Measurements from ENCODE around the gene GDA. TPM values are rescaled to one million over a fixed set of nuclear protein-coding genes. Genes with fewer than 3 reads are reported as not detected.
A peak's percentile ranks its signal among the peaks of the same experiment; 100 is the strongest.

The GDA gene
- total RNA-seq (1 to 10 TPM in 3 of 9 donors, under 1 TPM in 4, not detected in 2; 0.06 to 2.8 (median 0.27) TPM), polyA plus RNA-seq (1 to 10 TPM in 1 of 3 donors, under 1 TPM in 2; 0.57 to 1.8 (median 0.64) TPM)
- long read RNA-seq, donor 1: 0 reads
- long read RNA-seq, donor 2: 0 reads
- long read RNA-seq, donor 3: 0 reads
- long read RNA-seq, donor 4: 0 reads
- long read RNA-seq, donor 5: 0 reads
- long read RNA-seq, donor 6: 0 reads
- long read RNA-seq, donor 7: 0 reads
- long read RNA-seq, donor 8: 0 reads
- long read RNA-seq, donor 9: 0 reads
- long read RNA-seq, donor 10: 0 reads

DNA sequence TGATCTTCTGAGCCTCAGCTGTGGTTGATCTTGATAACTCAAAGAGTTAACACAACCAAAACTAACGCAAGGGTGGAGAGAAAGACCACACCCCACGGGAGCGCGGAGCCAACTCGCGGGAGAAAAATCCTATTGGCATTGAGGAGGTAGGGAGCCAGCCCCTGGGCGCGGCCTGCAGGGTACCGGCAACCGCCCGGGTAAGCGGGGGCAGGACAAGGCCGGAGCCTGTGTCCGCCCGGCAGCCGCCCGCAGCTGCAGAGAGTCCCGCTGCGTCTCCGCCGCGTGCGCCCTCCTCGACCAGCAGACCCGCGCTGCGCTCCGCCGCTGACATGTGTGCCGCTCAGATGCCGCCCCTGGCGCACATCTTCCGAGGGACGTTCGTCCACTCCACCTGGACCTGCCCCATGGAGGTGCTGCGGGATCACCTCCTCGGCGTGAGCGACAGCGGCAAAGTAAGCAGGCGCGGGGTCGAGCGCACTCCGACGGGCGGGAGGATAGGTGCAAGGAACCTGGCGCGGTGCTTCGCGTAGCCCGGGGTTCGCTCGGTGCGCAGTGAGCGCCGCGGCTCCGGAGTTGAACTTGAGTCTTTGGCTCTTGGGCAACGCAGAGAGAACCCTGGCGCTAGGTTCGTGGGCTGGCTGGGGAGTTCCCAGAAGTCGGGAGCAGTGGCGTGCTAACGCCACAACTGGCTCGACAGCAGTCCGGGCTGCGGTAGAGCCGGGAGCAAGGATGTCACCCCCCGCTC lies at the start of gene GDA:
TSS of gene GDA (plus strand) at position 210 of the 745 bp plus-strand sequence. CDS start at position 330, 120 bp downstream.
- intact Hi-C loops (cut with DNase I): no loop called here
- no peaks in the 10 kb centered on the region for H3K36me3 ChIP-seq (replicated peaks in 1 of 2)
- H3K9me3 ChIP-seq (replicated peaks in 1 of 3): no peaks in the 10 kb centered on the region
- DNase-seq: peak in 1 of 7 donors; percentile 54
- H3K27ac ChIP-seq: no peak within 1 kb of the TSS
- peaks cover 8% of the 10 kb centered on the region for H3K27me3 ChIP-seq
- WGBS, 4 donors: 1 to 3% (median 1%) methylated on average over 16 to 70 of the region's 70 CpGs
- H3K4me3 ChIP-seq: no peak within 1 kb of the TSS
- no peak for TF ChIP-seq POLR2A (IDR thresholded peaks at IDR 0.05)
- TF ChIP-seq, protein P1, sequence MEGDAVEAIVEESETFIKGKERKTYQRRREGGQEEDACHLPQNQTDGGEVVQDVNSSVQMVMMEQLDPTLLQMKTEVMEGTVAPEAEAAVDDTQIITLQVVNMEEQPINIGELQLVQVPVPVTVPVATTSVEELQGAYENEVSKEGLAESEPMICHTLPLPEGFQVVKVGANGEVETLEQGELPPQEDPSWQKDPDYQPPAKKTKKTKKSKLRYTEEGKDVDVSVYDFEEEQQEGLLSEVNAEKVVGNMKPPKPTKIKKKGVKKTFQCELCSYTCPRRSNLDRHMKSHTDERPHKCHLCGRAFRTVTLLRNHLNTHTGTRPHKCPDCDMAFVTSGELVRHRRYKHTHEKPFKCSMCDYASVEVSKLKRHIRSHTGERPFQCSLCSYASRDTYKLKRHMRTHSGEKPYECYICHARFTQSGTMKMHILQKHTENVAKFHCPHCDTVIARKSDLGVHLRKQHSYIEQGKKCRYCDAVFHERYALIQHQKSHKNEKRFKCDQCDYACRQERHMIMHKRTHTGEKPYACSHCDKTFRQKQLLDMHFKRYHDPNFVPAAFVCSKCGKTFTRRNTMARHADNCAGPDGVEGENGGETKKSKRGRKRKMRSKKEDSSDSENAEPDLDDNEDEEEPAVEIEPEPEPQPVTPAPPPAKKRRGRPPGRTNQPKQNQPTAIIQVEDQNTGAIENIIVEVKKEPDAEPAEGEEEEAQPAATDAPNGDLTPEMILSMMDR (IDR thresholded peaks at IDR 0.05): no peak
- H3K4me1 ChIP-seq (replicated peaks in 1 of 2): peaks cover 0 to 4% of the 10 kb centered on the region in 2 donors

DNA sequence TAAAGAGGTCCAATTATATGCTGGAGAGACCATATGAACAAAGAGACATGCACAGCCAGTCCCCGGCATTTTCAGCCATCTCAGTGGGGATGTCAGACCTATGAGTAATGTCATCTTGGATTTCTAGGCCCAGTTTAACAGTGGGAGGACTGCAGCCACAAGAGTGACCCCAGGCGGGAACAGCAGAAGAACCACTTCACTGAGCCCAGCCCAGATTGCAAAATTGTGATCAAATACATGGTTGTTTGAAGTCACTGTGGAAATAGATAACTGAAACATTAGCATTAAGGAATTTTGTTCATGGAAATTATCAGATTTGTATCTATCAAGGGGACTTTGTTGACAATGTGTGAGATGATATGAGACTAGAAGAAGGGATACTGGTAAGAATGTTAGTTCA lies 46.7 kb upstream of the GDA start:
- Histone ChIP-seq H3K4me3 (no peak overlapping the region), H3K27me3 (no peaks in the 10 kb centered on the region), H3K4me1 (replicated peaks in 1 of 2) (no peaks in the 10 kb centered on the region), H3K36me3 (replicated peaks in 1 of 2) (no peaks in the 10 kb centered on the region), H3K9me3 (replicated peaks in 1 of 3) (no peaks in the 10 kb centered on the region), H3K27ac (no peak overlapping the region)
- DNase-seq: no peak
- 88 to 94% (median 89%) methylated on average over 2 of the region's 2 CpGs for WGBS, 4 donors
- no peak for TF ChIP-seq POLR2A (IDR thresholded peaks at IDR 0.05)
- TF ChIP-seq, protein P1 (IDR thresholded peaks at IDR 0.05): no peak
- intact Hi-C loops (cut with DNase I): no loop called here

DNA sequence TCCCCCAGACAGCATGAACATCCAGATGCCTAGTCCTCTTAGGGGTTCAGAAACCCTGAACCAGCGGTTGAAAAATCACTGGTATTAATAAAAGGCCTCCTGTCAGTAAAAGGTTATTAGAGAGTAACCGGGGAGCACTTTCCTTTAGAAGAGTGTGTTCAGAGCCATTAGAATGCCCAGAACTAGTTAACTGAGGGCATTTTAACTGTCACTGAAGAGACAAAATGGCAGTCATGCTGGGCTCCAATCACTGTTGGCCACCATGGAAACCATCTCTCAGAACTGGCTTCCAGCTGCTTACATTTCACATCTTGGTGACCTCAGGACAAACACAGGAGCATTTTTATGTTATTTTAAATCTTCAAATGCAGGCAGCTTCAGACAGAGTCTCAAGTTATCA lies 36.2 kb upstream of the GDA start:
- Histone ChIP-seq H3K4me1 (replicated peaks in 1 of 2) (no peaks in the 10 kb centered on the region), H3K36me3 (replicated peaks in 1 of 2) (no peaks in the 10 kb centered on the region), H3K4me3 (no peak overlapping the region), H3K9me3 (replicated peaks in 1 of 3) (no peaks in the 10 kb centered on the region), H3K27ac (no peak overlapping the region), H3K27me3 (no peaks in the 10 kb centered on the region)
- intact Hi-C loops (cut with DNase I): no loop called here
- DNase-seq: no peak
- WGBS, 4 donors: 80 to 91% (median 87%) methylated on average over 2 of the region's 2 CpGs
- TF ChIP-seq, protein P1 (IDR thresholded peaks at IDR 0.05): no peak
- no peak for TF ChIP-seq POLR2A (IDR thresholded peaks at IDR 0.05)

DNA sequence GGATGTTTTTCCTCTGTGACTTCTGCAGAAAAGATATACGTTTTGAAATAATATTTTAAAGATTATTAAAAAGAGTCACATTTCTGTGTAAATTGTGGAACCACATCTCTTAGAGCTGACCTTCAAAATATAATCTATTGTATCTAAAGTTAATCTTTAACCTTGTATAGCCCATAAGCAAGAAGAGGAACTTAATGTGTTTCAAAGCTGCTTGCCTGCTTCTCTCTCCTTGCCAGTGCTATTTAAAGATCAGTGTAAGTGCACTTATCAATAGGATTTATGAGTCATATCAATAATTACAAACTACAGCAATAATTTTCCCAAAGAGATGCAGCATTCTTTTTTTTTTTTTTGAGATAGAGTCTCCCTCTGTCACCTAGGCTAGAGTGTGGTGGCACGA lies 29.4 kb upstream of the GDA start:
- intact Hi-C loops (cut with DNase I): no loop called here
- H3K9me3 ChIP-seq (replicated peaks in 1 of 3): no peaks in the 10 kb centered on the region

More for the DNA sequence above, 29.4 kb upstream of the GDA start:
- TF ChIP-seq POLR2A (IDR thresholded peaks at IDR 0.05): no peak
- TF ChIP-seq, protein P1 (IDR thresholded peaks at IDR 0.05): no peak
- no peak for DNase-seq
- H3K27ac ChIP-seq: no peak overlapping the region
- H3K4me3 ChIP-seq: no peak overlapping the region
- H3K4me1 ChIP-seq (replicated peaks in 1 of 2): no peaks in the 10 kb centered on the region
- no peaks in the 10 kb centered on the region for H3K27me3 ChIP-seq
- WGBS, 4 donors: 51 to 61% (median 57%) methylated on average over 2 of the region's 2 CpGs
- H3K36me3 ChIP-seq (replicated peaks in 1 of 2): no peaks in the 10 kb centered on the region
